Neural cell (in vitro differentiated cells): Measurements from ENCODE around the gene ATP2C2. TPM values are rescaled to one million over a fixed set of nuclear protein-coding genes. Genes with fewer than 3 reads are reported as not detected.

Source experiments
- H2AFZ ChIP-seq: fragments of 200-600, 300-800 bp; sonication (generic), shearing (Covaris generic); 2 replicates; pipeline ENCODE4 v1.6.0; 2014; ENCODE audit warnings: low read depth, mild to moderate bottlenecking, antibody characterized with exemption, low read length, moderate library complexity
- H3F3A ChIP-seq: fragments of 200-600 bp; shearing (Covaris generic); 2 replicates; pipeline ENCODE4 v1.6.1; 2016; ENCODE audit warnings: mild to moderate bottlenecking, moderate library complexity, mixed read lengths, antibody characterized with exemption, low read length; ENCODE audit not compliant: insufficient read depth, poor library complexity, severe bottlenecking
- H3K27ac ChIP-seq: fragments of 200-600, 300-800 bp; sonication (generic), shearing (Covaris generic); 2 replicates; pipeline ENCODE4 v1.5.1; 2014; ENCODE audit warnings: mild to moderate bottlenecking, low read length, moderate library complexity
- H3K27me3 ChIP-seq: fragments of 300-800, 200-600 bp; sonication (generic), shearing (Covaris generic); 2 replicates; pipeline ENCODE4 v1.6.0; 2014; ENCODE audit warnings: mild to moderate bottlenecking, low read depth, low read length, moderate library complexity; ENCODE audit not compliant: insufficient read depth
- H3K36me3 ChIP-seq: fragments of 300-800, 200-600 bp; sonication (generic), shearing (Covaris generic); 2 replicates; pipeline ENCODE4 v1.5.1; 2014; ENCODE audit warnings: mild to moderate bottlenecking, antibody characterized with exemption, low read length, moderate library complexity; ENCODE audit not compliant: insufficient read depth
- H3K4me2 ChIP-seq: fragments of 300-800, 200-600 bp; sonication (generic), shearing (Covaris generic); 2 replicates; pipeline ENCODE4 v1.6.0; 2014; ENCODE audit warnings: mild to moderate bottlenecking, low read length
- H3K4me3 ChIP-seq: fragments of 300-800, 200-600 bp; sonication (generic), shearing (Covaris generic); 2 replicates; pipeline ENCODE4 v1.5.1; 2014; ENCODE audit warnings: mild to moderate bottlenecking, low read length, moderate library complexity
- H3K79me2 ChIP-seq: fragments of 200-600 bp; shearing (Covaris generic); replicated peaks from 2 replicates; pipeline ENCODE4 v1.6.0; 2014; ENCODE audit warnings: mild to moderate bottlenecking, low read length, moderate library complexity; ENCODE audit not compliant: insufficient read depth
- H3K9ac ChIP-seq: fragments of 300-800, 200-600 bp; sonication (generic), shearing (Covaris generic); 2 replicates; pipeline ENCODE4 v1.6.1; 2016; ENCODE audit warnings: mild to moderate bottlenecking, low read length, mixed read lengths
- H3K9me2 ChIP-seq: fragments of 200-600 bp; shearing (Covaris generic); 2 replicates; pipeline ENCODE4 v1.6.1; 2016; ENCODE audit warnings: mild to moderate bottlenecking, low read length, mixed read lengths; ENCODE audit not compliant: insufficient read depth
- H3K9me3 ChIP-seq: fragments of 200-600, 300-800 bp; sonication (generic), shearing (Covaris generic); 2 replicates; pipeline ENCODE4 v1.6.1; 2016; ENCODE audit warnings: mild to moderate bottlenecking, mixed run types, low read length, moderate library complexity, mixed read lengths
- H4K20me1 ChIP-seq: fragments of 200-600 bp; shearing (Covaris generic); 2 replicates; pipeline ENCODE4 v1.6.1; 2016; ENCODE audit warnings: mild to moderate bottlenecking, mixed run types; ENCODE audit not compliant: insufficient read depth
- EP300 ChIP-seq: fragments of 450-650 bp; conservative IDR thresholded peaks from 2 replicates; pipeline ENCODE4 v1.6.1; 2014; ENCODE audit warnings: antibody characterized with exemption, mild to moderate bottlenecking, moderate library complexity; ENCODE audit not compliant: poor library complexity, severe bottlenecking
- EZH2 ChIP-seq: fragments of 200-600, 300-800 bp; shearing (Covaris generic), sonication (generic); IDR thresholded peaks from 2 replicates; pipeline ENCODE4 v1.6.1; 2014; ENCODE audit warnings: antibody characterized with exemption, low read length, borderline replicate concordance, mild to moderate bottlenecking; ENCODE audit not compliant: insufficient read depth, poor library complexity, severe bottlenecking
- MXI1 ChIP-seq: fragments of 450-650 bp; conservative IDR thresholded peaks from 2 replicates; pipeline ENCODE4 v1.6.1; 2014; ENCODE audit warnings: antibody characterized with exemption, mild to moderate bottlenecking; ENCODE audit not compliant: poor library complexity, severe bottlenecking
- POLR2AphosphoS5 ChIP-seq: IDR thresholded peaks from 2 replicates; pipeline ENCODE4 v1.6.1; 2012
- RAD21 ChIP-seq: fragments of 450-650 bp; conservative IDR thresholded peaks from 2 replicates; pipeline ENCODE4 v1.6.1; 2014; ENCODE audit warnings: antibody characterized with exemption, mild to moderate bottlenecking, moderate library complexity
- SMC3 ChIP-seq: fragments of 450-650 bp; conservative IDR thresholded peaks from 2 replicates; pipeline ENCODE4 v1.6.1; 2014; ENCODE audit warnings: antibody characterized with exemption, mild to moderate bottlenecking, moderate library complexity; ENCODE audit not compliant: poor library complexity
- TAF1 ChIP-seq: IDR thresholded peaks from 2 replicates; pipeline ENCODE4 v1.6.1; 2012; ENCODE audit warnings: low read depth
- polyA plus RNA-seq: library from polyadenylated mRNA; depleted of rRNA; stranded (reverse); fragments of >200 nt; gene quantifications from 2 replicates; pipeline ENCODE4 v1.2.3, GENCODE V29; 2014
- TF ChIP-seq, protein P1 (sequence below): fragments of 450-650 bp; IDR thresholded peaks from 2 replicates; pipeline ENCODE4 v1.5.1; 2014; ENCODE audit warnings: antibody characterized with exemption, mild to moderate bottlenecking, moderate library complexity; ENCODE audit not compliant: poor library complexity, severe bottlenecking
- TF ChIP-seq, protein P2 (sequence below): IDR thresholded peaks from 2 replicates; pipeline ENCODE4 v1.6.1; 2012; ENCODE audit warnings: borderline replicate concordance

The ATP2C2 gene
- polyA plus RNA-seq, 1 donor from 2014 or later, result not detected

GRCh38 chr16:84362471-84362941 is 5.8 kb upstream of the ATP2C2 start:
- Histone ChIP-seq H4K20me1 (no peaks in the 10 kb centered on the region), H3K4me3 (no peak overlapping the region), H3K4me2 (no peak overlapping the region), H3K27ac (no peak overlapping the region), H3K36me3 (no peaks in the 10 kb centered on the region), H2AFZ (no peak overlapping the region), H3K79me2 (no peaks in the 10 kb centered on the region), H3K9ac (no peak overlapping the region), H3F3A (no peaks in the 10 kb centered on the region), H3K9me2 (no peaks in the 10 kb centered on the region), H3K9me3 (no peaks in the 10 kb centered on the region), H3K27me3 (peaks cover 8% of the 10 kb centered on the region)
- TF ChIP-seq, protein P1, sequence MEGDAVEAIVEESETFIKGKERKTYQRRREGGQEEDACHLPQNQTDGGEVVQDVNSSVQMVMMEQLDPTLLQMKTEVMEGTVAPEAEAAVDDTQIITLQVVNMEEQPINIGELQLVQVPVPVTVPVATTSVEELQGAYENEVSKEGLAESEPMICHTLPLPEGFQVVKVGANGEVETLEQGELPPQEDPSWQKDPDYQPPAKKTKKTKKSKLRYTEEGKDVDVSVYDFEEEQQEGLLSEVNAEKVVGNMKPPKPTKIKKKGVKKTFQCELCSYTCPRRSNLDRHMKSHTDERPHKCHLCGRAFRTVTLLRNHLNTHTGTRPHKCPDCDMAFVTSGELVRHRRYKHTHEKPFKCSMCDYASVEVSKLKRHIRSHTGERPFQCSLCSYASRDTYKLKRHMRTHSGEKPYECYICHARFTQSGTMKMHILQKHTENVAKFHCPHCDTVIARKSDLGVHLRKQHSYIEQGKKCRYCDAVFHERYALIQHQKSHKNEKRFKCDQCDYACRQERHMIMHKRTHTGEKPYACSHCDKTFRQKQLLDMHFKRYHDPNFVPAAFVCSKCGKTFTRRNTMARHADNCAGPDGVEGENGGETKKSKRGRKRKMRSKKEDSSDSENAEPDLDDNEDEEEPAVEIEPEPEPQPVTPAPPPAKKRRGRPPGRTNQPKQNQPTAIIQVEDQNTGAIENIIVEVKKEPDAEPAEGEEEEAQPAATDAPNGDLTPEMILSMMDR, result no peak
- TF ChIP-seq TAF1 (no peak), RAD21 (no peak), EP300 (no peak), SMC3 (no peak), POLR2AphosphoS5 (no peak), EZH2 (no peak)
- TF ChIP-seq, protein P2, sequence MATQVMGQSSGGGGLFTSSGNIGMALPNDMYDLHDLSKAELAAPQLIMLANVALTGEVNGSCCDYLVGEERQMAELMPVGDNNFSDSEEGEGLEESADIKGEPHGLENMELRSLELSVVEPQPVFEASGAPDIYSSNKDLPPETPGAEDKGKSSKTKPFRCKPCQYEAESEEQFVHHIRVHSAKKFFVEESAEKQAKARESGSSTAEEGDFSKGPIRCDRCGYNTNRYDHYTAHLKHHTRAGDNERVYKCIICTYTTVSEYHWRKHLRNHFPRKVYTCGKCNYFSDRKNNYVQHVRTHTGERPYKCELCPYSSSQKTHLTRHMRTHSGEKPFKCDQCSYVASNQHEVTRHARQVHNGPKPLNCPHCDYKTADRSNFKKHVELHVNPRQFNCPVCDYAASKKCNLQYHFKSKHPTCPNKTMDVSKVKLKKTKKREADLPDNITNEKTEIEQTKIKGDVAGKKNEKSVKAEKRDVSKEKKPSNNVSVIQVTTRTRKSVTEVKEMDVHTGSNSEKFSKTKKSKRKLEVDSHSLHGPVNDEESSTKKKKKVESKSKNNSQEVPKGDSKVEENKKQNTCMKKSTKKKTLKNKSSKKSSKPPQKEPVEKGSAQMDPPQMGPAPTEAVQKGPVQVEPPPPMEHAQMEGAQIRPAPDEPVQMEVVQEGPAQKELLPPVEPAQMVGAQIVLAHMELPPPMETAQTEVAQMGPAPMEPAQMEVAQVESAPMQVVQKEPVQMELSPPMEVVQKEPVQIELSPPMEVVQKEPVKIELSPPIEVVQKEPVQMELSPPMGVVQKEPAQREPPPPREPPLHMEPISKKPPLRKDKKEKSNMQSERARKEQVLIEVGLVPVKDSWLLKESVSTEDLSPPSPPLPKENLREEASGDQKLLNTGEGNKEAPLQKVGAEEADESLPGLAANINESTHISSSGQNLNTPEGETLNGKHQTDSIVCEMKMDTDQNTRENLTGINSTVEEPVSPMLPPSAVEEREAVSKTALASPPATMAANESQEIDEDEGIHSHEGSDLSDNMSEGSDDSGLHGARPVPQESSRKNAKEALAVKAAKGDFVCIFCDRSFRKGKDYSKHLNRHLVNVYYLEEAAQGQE, result no peak

GRCh38 chr16:84366208-84366607 is 2.1 kb upstream of the ATP2C2 start:
- Histone ChIP-seq H3K79me2 (no peaks in the 10 kb centered on the region), H3F3A (no peaks in the 10 kb centered on the region), H3K27ac (no peak overlapping the region), H3K9me2 (no peaks in the 10 kb centered on the region), H3K9ac (no peak overlapping the region), H3K27me3 (peaks cover 36% of the 10 kb centered on the region), H4K20me1 (no peaks in the 10 kb centered on the region), H3K9me3 (no peaks in the 10 kb centered on the region), H2AFZ (no peak overlapping the region), H3K4me3 (no peak overlapping the region), H3K36me3 (no peaks in the 10 kb centered on the region), H3K4me2 (no peak overlapping the region)
- no peak for TF ChIP-seq POLR2AphosphoS5
- TF ChIP-seq, protein P1, result no peak
- TF ChIP-seq RAD21, result no peak
- TF ChIP-seq MXI1, result no peak
- TF ChIP-seq TAF1, result no peak
